ENCODE measurements around the gene PPM1L.

The PPM1L gene

DNA sequence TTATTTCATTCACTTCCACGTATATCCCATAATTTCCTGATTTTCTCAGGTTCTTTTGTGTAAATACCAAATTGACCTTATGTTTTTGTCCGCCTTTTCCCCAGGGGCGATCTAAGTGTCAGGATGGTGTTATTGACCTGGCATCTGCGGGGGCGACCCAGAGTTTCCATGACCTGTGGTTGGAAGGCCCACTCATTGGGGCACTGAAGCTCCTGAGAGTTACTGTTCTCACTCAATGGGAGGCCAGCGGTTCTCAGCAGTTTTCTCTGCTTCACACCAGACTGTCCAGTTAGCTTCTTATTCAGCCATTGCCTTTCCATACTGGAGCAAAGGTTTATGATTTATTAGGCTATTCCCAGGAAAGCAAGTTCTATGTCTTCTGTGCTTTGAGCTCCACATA lies 295.8 kb downstream of the PPM1L start:
- no peak for TF ChIP-seq GLIS3 (CRISPR knock-in tag; IDR thresholded peaks at IDR 0.05)
- no peak for TF ChIP-seq ZNF8 (CRISPR knock-in tag; IDR thresholded peaks at IDR 0.05)
- TF ChIP-seq TOX (CRISPR knock-in tag; IDR thresholded peaks at IDR 0.05; ENCODE audit: borderline replicate concordance) = no peak
- TF ChIP-seq TCF4 (CRISPR knock-in tag; IDR thresholded peaks at IDR 0.05; ENCODE audit: borderline replicate concordance) = no peak
- ATAC-seq = no peak

DNA sequence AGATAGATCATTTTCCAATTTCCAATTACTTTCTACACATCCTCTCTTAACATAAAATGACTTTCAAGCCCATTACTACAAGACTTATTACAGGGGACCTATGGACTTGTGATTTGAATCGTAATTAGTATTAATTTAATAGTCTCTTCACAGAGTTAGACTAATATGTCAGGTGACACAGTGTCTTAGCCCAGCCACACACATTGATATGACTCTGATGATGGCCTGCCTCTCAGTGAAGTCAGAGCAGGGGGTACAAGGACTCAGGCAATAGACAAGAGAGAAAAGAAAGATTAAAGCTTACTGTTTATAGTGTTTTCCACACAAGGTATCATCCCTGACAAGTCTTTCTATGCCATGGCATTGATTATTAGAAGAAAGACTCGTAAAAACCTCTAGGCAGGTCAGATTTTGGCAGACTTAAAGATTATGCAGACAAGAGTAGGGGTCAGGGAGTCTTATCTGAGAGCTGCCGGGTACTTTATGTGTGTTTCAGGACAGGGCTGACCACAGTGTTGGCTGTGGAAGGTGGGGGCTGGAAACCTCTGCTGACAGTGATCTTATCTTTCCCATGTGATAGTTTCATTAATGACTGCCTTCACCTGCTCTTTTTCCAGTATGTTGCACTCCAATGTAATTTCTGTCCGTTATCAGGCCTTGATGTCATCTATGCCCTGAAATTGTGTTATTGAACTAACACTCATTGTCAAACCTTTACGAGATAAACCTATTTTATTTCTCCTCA lies 299.0 kb downstream of the PPM1L start:
- TF ChIP-seq TCF4 (CRISPR knock-in tag; IDR thresholded peaks at IDR 0.05; ENCODE audit: borderline replicate concordance) = no peak
- no peak for ATAC-seq

DNA sequence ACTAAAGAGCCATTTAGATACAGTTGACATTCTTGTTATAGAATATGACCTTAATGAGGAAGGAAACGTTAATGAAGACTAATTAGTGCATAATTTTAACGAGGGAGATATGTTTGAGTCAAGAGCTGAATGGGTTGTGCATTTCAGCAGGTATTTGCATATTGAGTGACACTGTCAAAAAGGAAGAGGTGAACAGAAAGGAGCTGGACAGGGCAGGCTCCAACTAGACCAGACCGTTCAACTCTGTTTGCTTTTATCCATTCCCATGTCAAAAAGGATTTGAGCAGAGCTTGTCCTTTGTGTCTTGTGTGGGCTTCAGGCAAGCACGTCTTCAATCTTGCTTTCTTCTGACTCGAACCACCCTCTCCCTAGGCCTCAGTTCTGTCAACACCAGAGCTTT lies 308.4 kb downstream of the PPM1L start:
- no peak for ATAC-seq
- TF ChIP-seq, protein P1, sequence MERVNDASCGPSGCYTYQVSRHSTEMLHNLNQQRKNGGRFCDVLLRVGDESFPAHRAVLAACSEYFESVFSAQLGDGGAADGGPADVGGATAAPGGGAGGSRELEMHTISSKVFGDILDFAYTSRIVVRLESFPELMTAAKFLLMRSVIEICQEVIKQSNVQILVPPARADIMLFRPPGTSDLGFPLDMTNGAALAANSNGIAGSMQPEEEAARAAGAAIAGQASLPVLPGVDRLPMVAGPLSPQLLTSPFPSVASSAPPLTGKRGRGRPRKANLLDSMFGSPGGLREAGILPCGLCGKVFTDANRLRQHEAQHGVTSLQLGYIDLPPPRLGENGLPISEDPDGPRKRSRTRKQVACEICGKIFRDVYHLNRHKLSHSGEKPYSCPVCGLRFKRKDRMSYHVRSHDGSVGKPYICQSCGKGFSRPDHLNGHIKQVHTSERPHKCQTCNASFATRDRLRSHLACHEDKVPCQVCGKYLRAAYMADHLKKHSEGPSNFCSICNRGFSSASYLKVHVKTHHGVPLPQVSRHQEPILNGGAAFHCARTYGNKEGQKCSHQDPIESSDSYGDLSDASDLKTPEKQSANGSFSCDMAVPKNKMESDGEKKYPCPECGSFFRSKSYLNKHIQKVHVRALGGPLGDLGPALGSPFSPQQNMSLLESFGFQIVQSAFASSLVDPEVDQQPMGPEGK (CRISPR knock-in tag; IDR thresholded peaks at IDR 0.05; ENCODE audit: borderline replicate concordance) = no peak
- TF ChIP-seq ARNTL (CRISPR knock-in tag; IDR thresholded peaks at IDR 0.05; ENCODE audit: borderline replicate concordance, low read depth) (no peak), ZFP30 (CRISPR knock-in tag; IDR thresholded peaks at IDR 0.05) (no peak), OSR1 (CRISPR knock-in tag; IDR thresholded peaks at IDR 0.05) (no peak), ZNF70 (CRISPR knock-in tag; IDR thresholded peaks at IDR 0.05) (no peak), ZNF565 (CRISPR knock-in tag; conservative IDR thresholded peaks at IDR 0.05; ENCODE audit: low read depth) (no peak), ZC3H10 (CRISPR knock-in tag; IDR thresholded peaks at IDR 0.05) (no peak), ISL1 (CRISPR knock-in tag; IDR thresholded peaks at IDR 0.05) (no peak), PPARA (CRISPR knock-in tag; IDR thresholded peaks at IDR 0.05; ENCODE audit: borderline replicate concordance) (no peak), CSDC2 (CRISPR knock-in tag; IDR thresholded peaks at IDR 0.05) (no peak)
- TF ChIP-seq, protein P2, sequence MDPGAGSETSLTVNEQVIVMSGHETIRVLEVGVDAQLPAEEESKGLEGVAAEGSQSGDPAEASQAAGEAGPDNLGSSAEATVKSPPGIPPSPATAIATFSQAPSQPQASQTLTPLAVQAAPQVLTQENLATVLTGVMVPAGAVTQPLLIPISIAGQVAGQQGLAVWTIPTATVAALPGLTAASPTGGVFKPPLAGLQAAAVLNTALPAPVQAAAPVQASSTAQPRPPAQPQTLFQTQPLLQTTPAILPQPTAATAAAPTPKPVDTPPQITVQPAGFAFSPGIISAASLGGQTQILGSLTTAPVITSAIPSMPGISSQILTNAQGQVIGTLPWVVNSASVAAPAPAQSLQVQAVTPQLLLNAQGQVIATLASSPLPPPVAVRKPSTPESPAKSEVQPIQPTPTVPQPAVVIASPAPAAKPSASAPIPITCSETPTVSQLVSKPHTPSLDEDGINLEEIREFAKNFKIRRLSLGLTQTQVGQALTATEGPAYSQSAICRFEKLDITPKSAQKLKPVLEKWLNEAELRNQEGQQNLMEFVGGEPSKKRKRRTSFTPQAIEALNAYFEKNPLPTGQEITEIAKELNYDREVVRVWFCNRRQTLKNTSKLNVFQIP (CRISPR knock-in tag; IDR thresholded peaks at IDR 0.05; ENCODE audit: borderline replicate concordance, low read depth) = no peak
- TF ChIP-seq, protein P3, sequence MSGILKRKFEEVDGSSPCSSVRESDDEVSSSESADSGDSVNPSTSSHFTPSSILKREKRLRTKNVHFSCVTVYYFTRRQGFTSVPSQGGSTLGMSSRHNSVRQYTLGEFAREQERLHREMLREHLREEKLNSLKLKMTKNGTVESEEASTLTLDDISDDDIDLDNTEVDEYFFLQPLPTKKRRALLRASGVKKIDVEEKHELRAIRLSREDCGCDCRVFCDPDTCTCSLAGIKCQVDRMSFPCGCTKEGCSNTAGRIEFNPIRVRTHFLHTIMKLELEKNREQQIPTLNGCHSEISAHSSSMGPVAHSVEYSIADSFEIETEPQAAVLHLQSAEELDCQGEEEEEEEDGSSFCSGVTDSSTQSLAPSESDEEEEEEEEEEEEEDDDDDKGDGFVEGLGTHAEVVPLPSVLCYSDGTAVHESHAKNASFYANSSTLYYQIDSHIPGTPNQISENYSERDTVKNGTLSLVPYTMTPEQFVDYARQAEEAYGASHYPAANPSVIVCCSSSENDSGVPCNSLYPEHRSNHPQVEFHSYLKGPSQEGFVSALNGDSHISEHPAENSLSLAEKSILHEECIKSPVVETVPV (CRISPR knock-in tag; IDR thresholded peaks at IDR 0.05) = no peak
- TF ChIP-seq, protein P4, sequence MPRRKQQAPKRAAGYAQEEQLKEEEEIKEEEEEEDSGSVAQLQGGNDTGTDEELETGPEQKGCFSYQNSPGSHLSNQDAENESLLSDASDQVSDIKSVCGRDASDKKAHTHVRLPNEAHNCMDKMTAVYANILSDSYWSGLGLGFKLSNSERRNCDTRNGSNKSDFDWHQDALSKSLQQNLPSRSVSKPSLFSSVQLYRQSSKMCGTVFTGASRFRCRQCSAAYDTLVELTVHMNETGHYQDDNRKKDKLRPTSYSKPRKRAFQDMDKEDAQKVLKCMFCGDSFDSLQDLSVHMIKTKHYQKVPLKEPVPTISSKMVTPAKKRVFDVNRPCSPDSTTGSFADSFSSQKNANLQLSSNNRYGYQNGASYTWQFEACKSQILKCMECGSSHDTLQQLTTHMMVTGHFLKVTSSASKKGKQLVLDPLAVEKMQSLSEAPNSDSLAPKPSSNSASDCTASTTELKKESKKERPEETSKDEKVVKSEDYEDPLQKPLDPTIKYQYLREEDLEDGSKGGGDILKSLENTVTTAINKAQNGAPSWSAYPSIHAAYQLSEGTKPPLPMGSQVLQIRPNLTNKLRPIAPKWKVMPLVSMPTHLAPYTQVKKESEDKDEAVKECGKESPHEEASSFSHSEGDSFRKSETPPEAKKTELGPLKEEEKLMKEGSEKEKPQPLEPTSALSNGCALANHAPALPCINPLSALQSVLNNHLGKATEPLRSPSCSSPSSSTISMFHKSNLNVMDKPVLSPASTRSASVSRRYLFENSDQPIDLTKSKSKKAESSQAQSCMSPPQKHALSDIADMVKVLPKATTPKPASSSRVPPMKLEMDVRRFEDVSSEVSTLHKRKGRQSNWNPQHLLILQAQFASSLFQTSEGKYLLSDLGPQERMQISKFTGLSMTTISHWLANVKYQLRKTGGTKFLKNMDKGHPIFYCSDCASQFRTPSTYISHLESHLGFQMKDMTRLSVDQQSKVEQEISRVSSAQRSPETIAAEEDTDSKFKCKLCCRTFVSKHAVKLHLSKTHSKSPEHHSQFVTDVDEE (CRISPR knock-in tag; IDR thresholded peaks at IDR 0.05) = no peak
- TF ChIP-seq, protein P5, sequence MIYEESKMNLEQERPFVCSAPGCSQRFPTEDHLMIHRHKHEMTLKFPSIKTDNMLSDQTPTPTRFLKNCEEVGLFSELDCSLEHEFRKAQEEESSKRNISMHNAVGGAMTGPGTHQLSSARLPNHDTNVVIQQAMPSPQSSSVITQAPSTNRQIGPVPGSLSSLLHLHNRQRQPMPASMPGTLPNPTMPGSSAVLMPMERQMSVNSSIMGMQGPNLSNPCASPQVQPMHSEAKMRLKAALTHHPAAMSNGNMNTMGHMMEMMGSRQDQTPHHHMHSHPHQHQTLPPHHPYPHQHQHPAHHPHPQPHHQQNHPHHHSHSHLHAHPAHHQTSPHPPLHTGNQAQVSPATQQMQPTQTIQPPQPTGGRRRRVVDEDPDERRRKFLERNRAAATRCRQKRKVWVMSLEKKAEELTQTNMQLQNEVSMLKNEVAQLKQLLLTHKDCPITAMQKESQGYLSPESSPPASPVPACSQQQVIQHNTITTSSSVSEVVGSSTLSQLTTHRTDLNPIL (CRISPR knock-in tag; IDR thresholded peaks at IDR 0.05; ENCODE audit: low read depth) = no peak

DNA sequence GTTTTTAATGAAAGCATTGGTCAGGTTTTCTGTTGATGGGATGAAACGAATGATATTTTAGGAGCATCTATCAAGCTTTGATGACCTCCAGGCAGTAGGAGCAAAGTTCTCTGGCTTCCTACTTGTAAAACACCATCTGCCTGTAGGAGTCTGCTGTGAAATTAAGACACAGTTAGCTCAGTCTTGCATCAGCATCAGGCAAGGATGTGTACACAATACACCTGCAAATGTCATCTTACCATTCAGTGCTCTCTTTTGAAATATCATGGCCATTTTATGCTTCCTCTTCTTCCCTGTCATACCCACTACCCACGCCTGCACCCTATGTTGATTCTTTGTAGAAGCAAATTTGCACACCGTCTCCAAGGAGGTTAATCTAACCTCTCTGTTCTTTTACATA lies 310.9 kb downstream of the PPM1L start:
- no peak for ATAC-seq
- TF ChIP-seq, protein P1 (CRISPR knock-in tag; IDR thresholded peaks at IDR 0.05; ENCODE audit: borderline replicate concordance) = no peak
- no peak for TF ChIP-seq PPARA (CRISPR knock-in tag; IDR thresholded peaks at IDR 0.05; ENCODE audit: borderline replicate concordance)
- TF ChIP-seq, protein P4 (CRISPR knock-in tag; IDR thresholded peaks at IDR 0.05) = no peak
- TF ChIP-seq TCF4 (CRISPR knock-in tag; IDR thresholded peaks at IDR 0.05; ENCODE audit: borderline replicate concordance) = no peak
- TF ChIP-seq, protein P2 (CRISPR knock-in tag; IDR thresholded peaks at IDR 0.05; ENCODE audit: borderline replicate concordance, low read depth) = no peak
- TF ChIP-seq ZNF70 (CRISPR knock-in tag; IDR thresholded peaks at IDR 0.05) = no peak

Data from SK-N-SH treated with all-trans-retinoic acid at 6 μM for 48 hours (cell line).